Measurements from ENCODE around the gene C20orf144. TPM values are rescaled to one million over a fixed set of nuclear protein-coding genes. Genes with fewer than 3 reads are reported as not detected.

Gene C20orf144
- total and polyA plus RNA-seq, 8 donors = 0.09 to 0.15 (median 0.12) TPM; not detected in 2

DNA sequence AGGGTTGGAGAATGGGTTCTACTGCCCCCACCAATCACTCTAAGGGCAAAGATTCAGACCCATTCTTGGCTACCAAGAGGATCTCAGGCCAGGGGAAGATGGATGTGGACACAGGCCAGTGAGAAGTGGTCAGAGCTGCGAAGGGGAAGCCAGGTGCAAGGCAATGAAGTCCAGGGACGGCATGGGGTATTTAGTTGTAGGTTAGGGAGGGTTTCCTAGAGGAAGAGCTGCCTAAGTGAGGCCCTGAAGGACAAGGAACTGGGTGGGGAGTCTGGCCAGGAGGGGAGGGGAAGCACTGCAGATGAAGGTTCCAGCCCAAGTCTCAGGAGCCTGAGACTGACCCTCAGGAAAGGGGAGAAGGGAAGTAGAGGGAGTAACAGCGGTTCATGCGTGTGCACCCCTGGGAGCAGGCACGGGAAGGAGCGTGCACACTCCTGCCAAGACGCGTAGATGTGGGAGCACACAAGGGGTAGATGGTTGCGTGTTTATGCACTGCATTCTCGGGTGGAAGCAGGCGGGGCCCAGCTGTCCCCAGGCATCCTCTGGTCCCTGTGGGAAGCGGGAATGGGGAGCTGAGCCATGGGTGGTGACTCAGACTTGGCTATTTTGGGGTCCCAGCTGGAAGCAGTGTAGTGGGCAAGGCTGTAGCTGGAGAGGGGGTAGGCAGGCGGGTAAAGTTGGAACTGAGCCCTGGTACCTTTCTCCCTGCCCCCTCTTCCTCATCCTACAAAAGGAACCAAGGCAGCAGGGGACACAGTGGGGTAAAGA lies 7.9 kb downstream of the C20orf144 start:
- H3K4me3 ChIP-seq = no peak overlapping the region
- no peak overlapping the region for H3K27ac ChIP-seq
- intact Hi-C loops (cut with DNase I) = loop anchor here in 2 of 3 donors (5.0 to 10.0 kb wide), 2 partner anchors 135 to 218 kb away; no protein-coding TSS in a partner anchor
- peaks cover 0 to 16% (median 7%) of the 10 kb centered on the region in 3 donors for H3K4me1 ChIP-seq
- no peak for ATAC-seq
- FAIRE-seq = no peak
- H3K9me3 ChIP-seq = no peaks in the 10 kb centered on the region
- WGBS, 2 donors = 88 to 93% methylated on average over 13 of the region's 13 CpGs
- H3K27me3 ChIP-seq = no peaks in the 10 kb centered on the region
- no peaks in the 10 kb centered on the region for H3K36me3 ChIP-seq
- DNase-seq = peak in 1 of 6 donors; percentile 62
- TF ChIP-seq, protein P1, sequence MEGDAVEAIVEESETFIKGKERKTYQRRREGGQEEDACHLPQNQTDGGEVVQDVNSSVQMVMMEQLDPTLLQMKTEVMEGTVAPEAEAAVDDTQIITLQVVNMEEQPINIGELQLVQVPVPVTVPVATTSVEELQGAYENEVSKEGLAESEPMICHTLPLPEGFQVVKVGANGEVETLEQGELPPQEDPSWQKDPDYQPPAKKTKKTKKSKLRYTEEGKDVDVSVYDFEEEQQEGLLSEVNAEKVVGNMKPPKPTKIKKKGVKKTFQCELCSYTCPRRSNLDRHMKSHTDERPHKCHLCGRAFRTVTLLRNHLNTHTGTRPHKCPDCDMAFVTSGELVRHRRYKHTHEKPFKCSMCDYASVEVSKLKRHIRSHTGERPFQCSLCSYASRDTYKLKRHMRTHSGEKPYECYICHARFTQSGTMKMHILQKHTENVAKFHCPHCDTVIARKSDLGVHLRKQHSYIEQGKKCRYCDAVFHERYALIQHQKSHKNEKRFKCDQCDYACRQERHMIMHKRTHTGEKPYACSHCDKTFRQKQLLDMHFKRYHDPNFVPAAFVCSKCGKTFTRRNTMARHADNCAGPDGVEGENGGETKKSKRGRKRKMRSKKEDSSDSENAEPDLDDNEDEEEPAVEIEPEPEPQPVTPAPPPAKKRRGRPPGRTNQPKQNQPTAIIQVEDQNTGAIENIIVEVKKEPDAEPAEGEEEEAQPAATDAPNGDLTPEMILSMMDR (IDR thresholded peaks at IDR 0.05) = no peak

DNA sequence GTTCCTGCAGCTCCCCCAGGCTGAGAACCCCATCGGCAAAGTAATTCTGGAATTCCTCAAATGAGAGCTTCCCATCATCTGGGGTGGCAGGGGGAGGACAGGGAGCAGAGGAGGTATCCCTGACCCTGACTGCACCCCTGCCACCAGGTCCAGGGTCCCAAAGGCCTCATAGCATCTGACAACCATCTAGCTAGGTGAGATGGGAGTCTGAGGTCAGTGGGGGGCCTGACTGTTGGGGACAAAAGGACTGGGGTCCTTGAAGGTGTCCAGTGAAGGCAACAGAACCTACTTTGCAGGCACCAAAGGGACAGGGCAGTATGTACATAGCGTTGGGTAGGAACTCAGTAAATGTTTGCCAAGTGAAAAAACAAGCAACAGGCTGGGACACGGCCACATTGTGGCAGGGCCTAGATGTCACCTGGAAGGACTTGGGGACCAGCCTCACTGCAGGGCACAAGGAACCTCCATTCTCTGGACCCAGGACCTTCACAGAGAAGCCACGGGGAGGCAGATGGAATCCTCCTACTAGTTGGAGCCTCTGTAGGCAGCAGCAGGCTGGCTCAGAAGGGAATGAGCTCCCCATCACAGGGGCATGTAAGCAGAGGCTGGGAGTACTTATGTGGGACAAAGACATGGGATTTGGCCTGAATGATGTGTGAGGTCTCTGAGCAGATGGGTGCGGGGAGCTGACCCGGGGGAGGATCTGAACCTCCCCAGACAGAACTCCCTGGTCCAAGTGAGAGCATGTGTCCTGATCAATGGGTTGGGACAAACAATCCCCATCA lies 8.8 kb downstream of the C20orf144 start:
- Histone ChIP-seq H3K36me3 (no peaks in the 10 kb centered on the region), H3K9me3 (no peaks in the 10 kb centered on the region), H3K4me3 (no peak overlapping the region), H3K27ac (no peak overlapping the region), H3K4me1 (peaks cover 0 to 13% (median 6%) of the 10 kb centered on the region in 3 donors), H3K27me3 (no peaks in the 10 kb centered on the region)
- FAIRE-seq (no peak), ATAC-seq (no peak), DNase-seq (peak in 1 of 6 donors; percentile 4)
- WGBS, 2 donors = 72 to 77% methylated on average over 6 of the region's 6 CpGs
- intact Hi-C loops (cut with DNase I) = loop anchor here in 2 of 3 donors (5.0 to 10.0 kb wide), 2 partner anchors 134 to 219 kb away; no protein-coding TSS in a partner anchor
- TF ChIP-seq, protein P1 (IDR thresholded peaks at IDR 0.05) = no peak

DNA sequence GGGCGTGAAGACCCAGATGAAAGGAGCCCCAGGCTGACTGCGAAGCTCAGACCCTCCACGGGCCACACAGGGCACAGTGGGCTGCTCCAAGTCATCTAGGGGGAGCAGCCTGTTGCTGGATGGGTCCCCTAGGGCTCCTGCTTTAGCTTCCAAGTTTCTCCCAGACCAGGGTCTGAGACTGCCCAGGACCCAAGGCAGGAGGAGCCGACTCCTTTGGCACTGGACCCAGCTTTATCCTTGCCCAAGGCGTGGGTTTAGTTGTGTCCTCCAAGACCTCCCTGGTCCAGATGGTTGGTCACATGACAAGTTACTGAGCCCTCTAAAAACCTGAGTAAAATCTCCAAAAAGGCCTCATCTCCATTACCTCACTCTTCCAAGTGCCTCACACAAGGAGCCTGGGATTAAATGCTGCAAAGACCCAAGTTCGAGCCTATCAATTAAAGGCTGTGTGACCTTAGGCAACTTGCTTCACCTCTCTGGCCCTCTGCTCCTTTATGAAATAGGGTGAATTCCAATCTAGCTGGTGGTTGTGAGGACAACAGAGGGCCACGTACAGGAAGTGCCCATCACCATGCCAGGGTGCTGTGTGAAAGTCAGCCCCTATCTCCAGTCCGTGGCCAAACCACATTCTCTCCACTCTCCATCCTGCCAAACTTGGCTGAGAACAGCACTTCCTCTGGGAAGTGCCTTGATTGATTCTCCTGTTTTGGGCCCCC lies 9.6 kb downstream of the C20orf144 start:
- intact Hi-C loops (cut with DNase I) = loop anchor here in 2 of 3 donors (5.0 to 10.0 kb wide), 2 partner anchors 133 to 219 kb away; no protein-coding TSS in a partner anchor
- Histone ChIP-seq H3K36me3 (no peaks in the 10 kb centered on the region), H3K4me1 (peaks cover 0 to 9% (median 0%) of the 10 kb centered on the region in 3 donors), H3K9me3 (no peaks in the 10 kb centered on the region), H3K27me3 (no peaks in the 10 kb centered on the region), H3K27ac (no peak overlapping the region), H3K4me3 (no peak overlapping the region)
- no peak for FAIRE-seq
- no peak for DNase-seq
- WGBS, 2 donors = 84% methylated on average over 8 of the region's 8 CpGs
- TF ChIP-seq, protein P1 (IDR thresholded peaks at IDR 0.05) = no peak
- no peak for ATAC-seq

DNA sequence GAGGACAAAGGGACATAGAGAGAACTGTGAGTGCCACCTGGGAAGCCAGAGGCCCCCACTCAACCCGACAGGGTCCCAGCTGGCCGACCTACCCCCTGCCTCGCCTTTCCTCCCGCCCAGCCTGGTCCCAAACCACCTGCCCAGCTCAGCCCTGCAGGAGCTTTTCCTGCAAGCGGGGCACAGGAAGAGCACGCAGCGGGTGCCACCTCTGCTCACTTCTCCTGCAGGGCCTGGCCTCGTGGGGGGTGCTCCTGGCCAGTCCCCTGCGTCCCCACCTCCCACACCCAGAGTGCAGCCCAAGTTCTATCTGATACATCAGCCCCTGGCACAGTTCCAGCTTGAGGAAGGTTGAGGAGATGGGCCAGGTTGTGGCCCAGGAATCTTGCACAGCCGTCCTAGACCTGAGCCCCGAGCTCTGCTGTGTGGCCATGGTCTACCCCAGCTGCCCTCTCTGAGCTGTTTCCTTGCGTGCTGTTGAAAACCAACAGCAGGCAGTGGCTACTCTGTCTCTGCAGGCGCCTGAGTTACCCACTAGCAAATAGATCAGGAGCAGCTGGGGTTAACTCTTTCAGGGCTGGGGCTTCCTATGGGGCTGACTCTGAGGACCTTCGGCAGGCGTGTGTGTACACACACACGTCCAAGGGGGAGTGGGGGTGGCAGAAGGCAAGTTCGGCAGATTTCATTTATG lies 10.4 kb downstream of the C20orf144 start:
- no peaks in the 10 kb centered on the region for H3K36me3 ChIP-seq
- H3K27me3 ChIP-seq = no peaks in the 10 kb centered on the region
- TF ChIP-seq, protein P1 (IDR thresholded peaks at IDR 0.05) = no peak
- H3K27ac ChIP-seq = no peak overlapping the region
- H3K4me3 ChIP-seq = peak overlapping the region in 2 of 4 donors; percentile 72 to 73
- DNase-seq (peak in 2 of 6 donors; percentile 7 to 39), ATAC-seq (no peak), FAIRE-seq (no peak)
- 56 to 60% methylated on average over 17 of the region's 17 CpGs for WGBS, 2 donors
- no peaks in the 10 kb centered on the region for H3K9me3 ChIP-seq
- peaks cover 0 to 9% (median 0%) of the 10 kb centered on the region in 3 donors for H3K4me1 ChIP-seq
- intact Hi-C loops (cut with DNase I) = loop anchor here in 2 of 3 donors (5.0 to 10.0 kb wide), 2 partner anchors 132 to 220 kb away; no protein-coding TSS in a partner anchor
